GM18511 (cell line): ENCODE data around the gene NIFK.

ENCODE experiments used
- ATAC-seq: cut with Tn5 transposase; IDR thresholded peaks from one replicate; pipeline ENCODE4 v1.9.1; 2021; ENCODE audit warnings: mild to moderate bottlenecking, moderate library complexity; ENCODE audit not compliant: unreplicated experiment

NIFK gene

GRCh38 chr2:121736462-121737336, at the start of gene NIFK:
TSS of gene NIFK (minus strand) at chr2:121736875. CDS start at chr2:121736850, 25 bp downstream.
- ATAC-seq: peak; percentile 86

GRCh38 chr2:121783180-121783579, 46.5 kb upstream of the NIFK start:
- no peak for ATAC-seq

- no peak for ATAC-seq
Measured at GRCh38 chr2:121778741-121779487, 42.2 kb upstream of the NIFK start.

GRCh38 chr2:121777699-121778058, 41.0 kb upstream of the NIFK start:
- ATAC-seq: no peak

- no peak for ATAC-seq
Measured at GRCh38 chr2:121776885-121777698, 40.4 kb upstream of the NIFK start.

DNA sequence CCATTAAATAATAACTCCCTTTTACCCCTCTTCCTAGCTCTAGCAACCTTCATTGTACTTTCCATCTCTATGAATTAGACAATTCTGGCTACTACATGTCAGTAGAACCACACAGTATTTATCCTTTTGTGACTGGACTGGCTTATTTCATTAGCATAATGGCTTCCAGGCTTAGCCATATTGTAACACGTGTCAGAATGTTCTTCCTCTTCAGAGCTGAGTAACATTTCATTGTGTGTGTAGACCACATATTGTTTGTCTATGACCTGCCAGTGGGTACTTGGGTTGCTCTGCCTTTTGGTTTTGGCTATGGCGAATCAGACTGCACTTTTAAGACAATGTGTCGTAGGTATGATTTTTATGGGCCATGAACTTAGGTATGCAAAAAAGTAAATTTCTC, 39.7 kb upstream of the NIFK start:
- no peak for ATAC-seq

DNA sequence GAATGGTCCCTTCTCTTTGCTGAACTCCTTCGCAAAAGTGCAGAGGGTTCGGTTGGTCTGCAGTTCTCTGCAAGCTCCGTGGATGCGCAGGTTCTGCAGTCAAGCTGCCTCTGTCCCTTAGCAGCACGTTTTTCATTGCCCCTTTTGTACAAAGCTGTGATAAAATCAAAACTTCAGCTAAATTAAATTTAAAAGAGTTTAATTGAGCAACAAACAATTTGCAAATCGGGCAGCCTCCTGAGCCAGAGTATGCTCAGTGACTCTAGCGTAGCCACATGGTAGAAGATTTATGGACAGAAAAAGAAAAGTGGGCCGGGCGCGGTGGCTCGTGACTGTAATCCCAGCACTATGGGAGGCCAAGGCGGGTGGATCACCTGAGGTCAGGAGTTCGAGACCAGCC, 37.6 kb upstream of the NIFK start:
- no peak for ATAC-seq

DNA sequence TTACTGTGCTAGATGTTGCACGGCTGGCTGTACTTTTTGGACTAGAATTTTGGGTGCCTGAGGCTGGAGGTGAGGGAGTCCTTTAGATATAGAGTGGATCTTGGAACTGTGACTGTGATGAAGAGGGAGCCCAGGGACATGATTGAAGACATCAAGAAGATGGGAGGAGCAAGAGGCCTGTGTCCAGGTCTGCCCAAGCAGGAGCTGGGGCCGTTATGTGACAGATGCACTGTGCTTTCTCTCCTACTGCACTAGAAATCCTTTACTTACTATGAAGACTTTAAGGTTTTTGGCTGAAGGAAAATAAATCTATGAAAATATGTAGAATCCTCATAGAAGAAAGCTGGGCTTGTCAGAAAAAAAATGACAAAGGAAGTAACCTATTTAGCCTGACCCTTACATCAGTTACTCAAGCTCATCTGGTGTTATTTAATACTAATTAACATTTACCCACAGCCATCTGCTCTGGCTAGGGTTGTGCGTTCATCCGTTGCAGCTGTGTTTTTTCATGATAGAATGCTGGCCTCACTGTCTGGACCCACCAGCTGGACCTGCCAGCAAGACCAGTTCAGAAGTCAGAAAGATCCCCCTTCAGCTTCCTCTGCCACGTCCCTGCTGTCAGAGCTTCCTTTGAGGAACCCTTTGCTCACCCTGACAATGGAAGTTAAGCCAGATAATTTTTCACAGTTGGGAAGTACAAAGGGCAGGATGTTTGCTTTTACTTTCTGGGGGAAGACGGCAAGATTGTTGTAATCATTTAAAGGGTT, 35.5 kb upstream of the NIFK start:
- ATAC-seq: no peak

GRCh38 chr2:121768143-121768755, 31.6 kb upstream of the NIFK start:
- no peak for ATAC-seq

- no peak for ATAC-seq
Measured at GRCh38 chr2:121766624-121767023, 29.9 kb upstream of the NIFK start.

DNA sequence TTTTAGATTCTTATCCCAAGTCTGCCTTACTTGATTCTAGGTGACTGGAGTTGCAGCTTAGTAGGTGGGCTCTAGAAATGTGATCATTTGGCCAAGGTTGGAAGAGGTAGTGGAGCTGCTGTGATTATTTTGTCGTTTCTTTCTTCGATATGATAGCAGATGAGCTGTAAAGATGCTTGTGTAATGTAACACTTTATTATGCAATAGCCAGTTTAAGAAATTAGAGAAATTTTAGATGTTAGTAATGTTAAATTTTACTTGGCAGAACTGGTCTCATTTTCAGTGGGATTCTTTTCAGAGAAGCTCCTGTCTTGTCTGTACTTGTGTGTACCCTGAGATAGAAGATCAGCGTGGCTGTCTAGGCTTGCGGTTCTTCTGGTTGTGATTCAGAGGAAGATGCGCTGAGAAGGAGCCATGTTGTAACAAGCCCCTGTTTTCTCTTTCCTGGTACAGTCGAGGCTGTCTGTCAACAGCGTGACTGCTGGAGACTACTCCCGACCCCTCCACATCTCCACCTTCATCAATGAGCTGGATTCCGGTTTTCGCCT, 28.1 kb upstream of the NIFK start:
- no peak for ATAC-seq

DNA sequence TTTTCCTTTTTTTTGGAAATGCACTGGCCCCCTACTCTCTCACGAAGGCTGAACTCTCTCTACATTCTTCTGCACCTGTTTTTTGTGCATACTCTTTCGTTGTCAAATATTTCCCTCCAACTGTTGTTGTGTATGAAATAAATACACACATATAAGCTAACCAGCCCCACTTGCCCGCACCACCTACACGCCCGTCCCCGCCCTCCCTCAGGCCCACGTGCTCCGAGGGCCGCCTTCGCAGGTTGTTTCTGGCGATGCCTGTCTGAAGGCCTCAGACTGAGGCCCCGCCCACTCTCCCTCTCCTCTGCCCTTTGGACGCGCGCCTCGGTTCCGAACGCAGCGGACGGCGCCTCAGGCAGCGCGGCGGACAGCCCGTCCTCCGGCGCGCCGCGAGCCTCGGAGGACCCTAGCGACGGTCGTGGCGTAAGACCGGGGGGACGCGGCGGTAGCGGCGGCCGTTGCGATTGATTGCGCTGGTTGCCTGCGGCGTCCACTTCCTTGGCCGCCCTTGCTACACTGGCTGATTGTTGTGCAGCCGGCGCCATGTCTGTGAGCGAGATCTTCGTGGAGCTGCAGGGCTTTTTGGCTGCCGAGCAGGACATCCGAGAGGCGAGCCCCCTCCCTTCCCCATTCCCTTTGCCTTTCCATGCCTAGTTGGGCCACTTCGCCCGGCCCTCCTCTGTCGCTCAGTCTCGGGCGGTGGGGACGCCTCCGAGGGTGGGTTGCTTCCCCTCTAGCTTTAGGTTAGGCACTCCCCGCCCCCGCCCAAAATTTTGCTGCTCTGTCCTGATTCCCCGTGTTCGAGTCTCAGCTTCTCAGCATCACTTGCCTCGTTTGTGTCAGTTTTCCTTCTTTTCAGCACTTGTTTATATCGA, 18.8 kb upstream of the NIFK start, which contains the start of gene TSN:
TSS of gene TSN (plus strand) at position 415 of the 875 bp plus-strand sequence. CDS start at position 544, 129 bp downstream.
- ATAC-seq: peak; percentile 100

DNA sequence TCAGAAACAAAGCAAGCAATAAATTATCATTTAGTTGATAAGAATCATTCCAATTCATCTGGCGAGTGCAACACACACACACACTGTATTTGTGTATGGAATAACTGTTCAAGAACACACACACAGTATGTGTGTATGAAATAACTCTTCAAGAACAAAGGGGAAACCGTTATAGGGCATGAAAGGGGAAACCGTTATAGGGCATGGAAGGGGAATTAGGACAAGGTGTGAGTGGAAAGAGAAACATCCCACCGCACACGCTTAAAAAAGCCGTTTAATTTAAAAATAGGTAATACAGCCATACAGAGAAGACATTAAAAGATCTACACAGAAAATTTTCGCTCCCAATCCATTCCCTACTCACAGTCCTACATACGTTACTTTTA, 18.2 kb upstream of the NIFK start:
- ATAC-seq: peak; percentile 3

- ATAC-seq: no peak
Measured at GRCh38 chr2:121748202-121748601, 11.5 kb upstream of the NIFK start.

DNA sequence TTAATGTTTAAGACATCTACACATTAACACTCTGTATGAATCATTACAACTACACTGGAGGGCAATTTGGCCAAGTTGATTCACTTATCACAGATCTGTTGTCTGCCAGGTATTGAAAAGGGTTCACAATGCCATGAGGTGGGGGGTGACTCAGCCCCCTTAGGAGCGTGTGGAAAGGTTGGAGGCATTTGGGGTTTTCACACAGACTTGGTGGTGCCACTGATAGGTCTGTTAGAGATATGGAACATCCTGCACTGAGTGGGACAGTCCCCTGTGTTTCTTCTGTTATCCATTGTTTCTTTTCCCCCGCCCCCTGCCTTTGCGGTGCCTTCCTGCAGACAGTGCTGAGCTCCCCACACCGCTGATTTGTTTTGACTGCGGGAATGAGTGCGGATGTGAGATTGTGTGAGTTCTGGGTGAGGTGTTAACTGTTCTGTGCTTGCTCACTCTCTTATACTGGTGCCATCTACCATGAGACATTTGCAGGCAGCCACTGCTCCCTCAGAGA, 9.4 kb upstream of the NIFK start:
- no peak for ATAC-seq

- ATAC-seq: no peak
Measured at GRCh38 chr2:121741450-121741849, 4.8 kb upstream of the NIFK start.

DNA sequence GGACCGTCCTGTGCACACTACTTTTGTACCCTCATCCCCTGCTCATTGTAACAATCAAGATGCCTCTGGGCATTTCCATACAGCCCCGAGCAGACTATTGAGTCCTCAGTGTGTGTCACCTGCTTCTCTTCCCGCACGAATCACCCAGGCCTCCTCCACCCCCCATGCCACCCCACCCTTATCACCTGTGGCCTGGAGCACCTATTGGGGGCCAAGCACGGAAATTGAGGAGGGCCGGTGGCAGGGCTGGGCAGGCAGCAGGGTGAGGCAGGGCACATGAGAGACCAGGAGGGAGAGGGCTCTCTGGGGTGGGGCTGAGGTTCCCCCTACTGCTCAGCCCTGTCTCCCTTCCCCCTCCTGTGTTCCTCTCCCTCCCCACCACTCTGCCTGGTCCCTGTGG, 4.3 kb upstream of the NIFK start:
- ATAC-seq: no peak

GRCh38 chr2:121736140-121736461, 574 bp downstream of the NIFK start:
- no peak for ATAC-seq
